H1 (cell line): ENCODE measurements around the gene PRPF39. TPM values are rescaled to one million over a fixed set of nuclear protein-coding genes. Genes with fewer than 3 reads are reported as not detected.

Experiments used
- CTCF ChIA-PET: fragments of 300-600 bp; sonication (Branson Sonifier 250); formaldehyde crosslinking; loops from one replicate; lab custom pipeline; 2021; ENCODE audit not compliant: partially characterized antibody; lab: Charles Lee
- POLR2A ChIA-PET: fragments of 300-600 bp; sonication (Branson Sonifier 250); formaldehyde crosslinking; loops from one replicate; lab custom pipeline; 2021; ENCODE audit warnings: inconsistent platforms; ENCODE audit not compliant: partially characterized antibody; lab: Charles Lee
- DNase-seq, 2 experiments: peaks; one replicate each; pipeline versions ENCODE4 v3.0.0 to v3.0.0-alpha.2; 2010 to 2022; ENCODE audit warnings: low spot score in 2 of 2, low read depth in 1 of 2, mixed read lengths in 1 of 2
- FAIRE-seq: peaks from 2 replicates; lab custom pipeline; 2011; peaks lifted over from hg19 to GRCh38; lab: Jason Lieb, UNC
- H2AFZ ChIP-seq: 2 replicates; pipeline ENCODE4 v1.8.1; 2012; ENCODE audit warnings: low read length, inconsistent platforms
- H2AK5ac ChIP-seq: 2 replicates; pipeline ENCODE4 v1.6.1; 2013; ENCODE audit warnings: low read depth, low read length
- H2BK120ac ChIP-seq: replicated peaks from 2 replicates; pipeline ENCODE3; 2013; ENCODE audit warnings: low read depth, low read length, inconsistent platforms
- H2BK12ac ChIP-seq: 2 replicates; pipeline ENCODE4 v1.6.1; 2013; ENCODE audit warnings: low read depth, low read length
- H2BK15ac ChIP-seq: 2 replicates; pipeline ENCODE4 v1.6.1; 2013; ENCODE audit warnings: low read length
- H2BK20ac ChIP-seq: 2 replicates; pipeline ENCODE4 v1.6.1; 2013; ENCODE audit warnings: low read length
- H2BK5ac ChIP-seq: 2 replicates; pipeline ENCODE4 v1.6.1; 2013; ENCODE audit warnings: low read depth, low read length
- H3K14ac ChIP-seq: 2 replicates; pipeline ENCODE4 v1.6.1; 2013; ENCODE audit warnings: inconsistent platforms; ENCODE audit not compliant: insufficient read length
- H3K18ac ChIP-seq: 2 replicates; pipeline ENCODE4 v1.6.1; 2013; ENCODE audit warnings: low read length; ENCODE audit errors: extremely low read depth
- H3K23ac ChIP-seq: 2 replicates; pipeline ENCODE4 v1.6.1; 2013; ENCODE audit warnings: inconsistent platforms; ENCODE audit not compliant: insufficient read length
- H3K23me2 ChIP-seq: 2 replicates; pipeline ENCODE4 v1.6.1; 2013; ENCODE audit warnings: low read depth, low read length
- H3K27ac ChIP-seq: 2 replicates; pipeline ENCODE4 v1.6.1; 2011; ENCODE audit warnings: low read depth, low read length, inconsistent platforms
- H3K27me3 ChIP-seq, 4 experiments: replicated peaks in 1 of 4; 1 replicate in 1 of 4; 2 replicates in 3 of 4; pipeline versions ENCODE4 v1.6.1 to v1.8.1; 2011 to 2013; ENCODE audit warnings: low read length in 3 of 4, mild to moderate bottlenecking in 3 of 4, inconsistent platforms in 2 of 4, mixed read lengths in 2 of 4, moderate library complexity in 1 of 4; ENCODE audit not compliant: control insufficient read depth in 3 of 4, insufficient read depth in 3 of 4; ENCODE audit errors: extremely low read depth in 1 of 4
- H3K36me3 ChIP-seq, 4 experiments: 2 replicates each; pipeline versions ENCODE4 v1.6.1 to v1.8.1; 2011 to 2013; ENCODE audit warnings: mild to moderate bottlenecking in 4 of 4, low read length in 3 of 4, moderate library complexity in 2 of 4, control low read depth in 1 of 4, inconsistent platforms in 1 of 4; ENCODE audit not compliant: insufficient read depth in 4 of 4, control insufficient read depth in 2 of 4
- H3K4ac ChIP-seq: replicated peaks from 2 replicates; pipeline ENCODE3; 2013; ENCODE audit warnings: low read length, low read depth, mixed read lengths, inconsistent platforms; ENCODE audit not compliant: insufficient read length
- H3K4me1 ChIP-seq, 4 experiments: replicated peaks in 1 of 4; 1 replicate in 1 of 4; 2 replicates in 3 of 4; pipeline versions ENCODE4 v1.6.1 to v1.8.1; 2011 to 2013; ENCODE audit warnings: low read length in 3 of 4, inconsistent platforms in 2 of 4, mixed read lengths in 1 of 4; ENCODE audit not compliant: insufficient read depth in 4 of 4, control insufficient read depth in 3 of 4
- H3K4me2 ChIP-seq, 2 experiments: 2 replicates each; pipeline versions ENCODE4 v1.6.1 to v1.8.1; 2011 to 2013; ENCODE audit warnings: low read depth in 2 of 2, low read length in 2 of 2, control low read depth in 1 of 2, inconsistent platforms in 1 of 2, mild to moderate bottlenecking in 1 of 2; ENCODE audit not compliant: insufficient read depth in 1 of 2
- H3K4me3 ChIP-seq, 4 experiments: fragments of 200-600, 300-600 bp in 1 of 4; sonication (generic), shearing (Covaris generic), sonication (Bioruptor Twin) in 1 of 4; 2 replicates each; pipeline versions ENCODE4 v1.5.1 to v1.8.1; 2011 to 2016; ENCODE audit warnings: low read length in 4 of 4, low read depth in 3 of 4, control low read depth in 2 of 4, inconsistent platforms in 2 of 4, mild to moderate bottlenecking in 2 of 4, mixed read lengths in 1 of 4, moderate library complexity in 1 of 4; ENCODE audit not compliant: insufficient read depth in 2 of 4; ENCODE audit errors: extremely low read depth in 1 of 4
- H3K56ac ChIP-seq: replicated peaks from 2 replicates; pipeline ENCODE3; 2013; ENCODE audit warnings: low read depth, mild to moderate bottlenecking, mixed read lengths, low read length, inconsistent platforms; ENCODE audit not compliant: insufficient read length
- H3K79me1 ChIP-seq: 2 replicates; pipeline ENCODE4 v1.6.1; 2013; ENCODE audit warnings: low read depth, low read length, control low read depth
- H3K79me2 ChIP-seq, 2 experiments: 2 replicates each; pipeline versions ENCODE4 v1.6.1 to v1.8.1; 2012 to 2013; ENCODE audit warnings: low read length in 2 of 2, mild to moderate bottlenecking in 2 of 2, inconsistent platforms in 1 of 2; ENCODE audit not compliant: insufficient read depth in 2 of 2, control insufficient read depth in 1 of 2
- H3K9ac ChIP-seq, 4 experiments: replicated peaks in 1 of 4; 1 replicate in 1 of 4; 2 replicates in 3 of 4; pipeline versions ENCODE4 v1.6.1 to v1.8.1; 2011 to 2013; ENCODE audit warnings: low read depth in 3 of 4, low read length in 3 of 4, control low read depth in 2 of 4, mild to moderate bottlenecking in 2 of 4, moderate library complexity in 2 of 4, inconsistent platforms in 1 of 4; ENCODE audit errors: extremely low read depth in 1 of 4
- H3K9me3 ChIP-seq, 2 experiments: 2 replicates each; pipeline versions ENCODE4 v1.6.1 to v1.8.1; 2012 to 2013; ENCODE audit warnings: mild to moderate bottlenecking in 2 of 2, moderate library complexity in 2 of 2, control low read depth in 1 of 2, inconsistent platforms in 1 of 2, low read depth in 1 of 2, low read length in 1 of 2, mixed read lengths in 1 of 2; ENCODE audit not compliant: insufficient read depth in 2 of 2
- H4K20me1 ChIP-seq, 2 experiments: replicated peaks in 1 of 2; 2 replicates each; pipeline versions ENCODE3 to v1.8.1; 2011 to 2013; ENCODE audit warnings: inconsistent platforms in 2 of 2, low read length in 2 of 2, mild to moderate bottlenecking in 1 of 2; ENCODE audit not compliant: insufficient read depth in 2 of 2, control insufficient read depth in 1 of 2
- H4K5ac ChIP-seq: 2 replicates; pipeline ENCODE4 v1.6.1; 2013; ENCODE audit warnings: low read length, low read depth, mixed read lengths, inconsistent platforms; ENCODE audit not compliant: insufficient read length
- H4K8ac ChIP-seq: 2 replicates; pipeline ENCODE4 v1.8.0; 2013; ENCODE audit warnings: mild to moderate bottlenecking, moderate library complexity, low read length, inconsistent platforms; ENCODE audit not compliant: insufficient read depth; ENCODE audit errors: extremely low read depth
- H4K91ac ChIP-seq: replicated peaks from 2 replicates; pipeline ENCODE3; 2013; ENCODE audit warnings: low read length, mixed read lengths, inconsistent platforms; ENCODE audit not compliant: insufficient read length
- ASH2L ChIP-seq: fragments of 200-600, 300-600 bp; sonication (generic); IDR thresholded peaks from one replicate; pipeline ENCODE4 v1.7.1; 2017; ENCODE audit warnings: low read length
- BACH1 ChIP-seq: IDR thresholded peaks from 2 replicates; pipeline ENCODE4 v1.6.1; 2012; ENCODE audit warnings: low read length, improper control_type of control experiment
- CBX8 ChIP-seq: fragments of 300-800, 300-1000 bp; sonication (generic); IDR thresholded peaks from 2 replicates; pipeline ENCODE4 v1.7.1; 2016; ENCODE audit warnings: low read depth, low read length, borderline replicate concordance
- CTBP2 ChIP-seq: IDR thresholded peaks from 2 replicates; pipeline ENCODE4 v1.7.0; 2011; ENCODE audit warnings: borderline replicate concordance, mild to moderate bottlenecking, moderate library complexity, mixed read lengths, low read length; ENCODE audit not compliant: insufficient read depth, insufficient read length
- CTCF ChIP-seq, 3 experiments: IDR thresholded peaks; 1 replicate in 2 of 3; 2 replicates in 1 of 3; pipeline versions ENCODE4 v1.5.1 to v1.6.1; 2011; ENCODE audit warnings: low read length in 3 of 3, mild to moderate bottlenecking in 3 of 3, inconsistent platforms in 2 of 3, low read depth in 1 of 3, moderate library complexity in 1 of 3; ENCODE audit not compliant: insufficient read depth in 1 of 3; ENCODE audit errors: control extremely low read depth in 1 of 3
- E2F6 ChIP-seq: IDR thresholded peaks from 2 replicates; pipeline ENCODE4 v1.6.1; 2012; ENCODE audit warnings: inconsistent platforms
- EZH2 ChIP-seq: fragments of 200-600 bp; sonication (generic); IDR thresholded peaks from 2 replicates; pipeline ENCODE4 v1.7.1; 2012; ENCODE audit warnings: low read depth, mild to moderate bottlenecking, moderate library complexity, low read length, inconsistent platforms; ENCODE audit not compliant: severe bottlenecking
- HDAC6 ChIP-seq: IDR thresholded peaks from one replicate; pipeline ENCODE4 v1.7.1; 2012; ENCODE audit warnings: low read depth, mild to moderate bottlenecking, inconsistent platforms, low read length, moderate library complexity
- JUN ChIP-seq: IDR thresholded peaks from 2 replicates; pipeline ENCODE4 v1.6.1; 2011; ENCODE audit warnings: low read depth, mild to moderate bottlenecking, improper control_type of control experiment, low read length
- TBP ChIP-seq: IDR thresholded peaks from 2 replicates; pipeline ENCODE4 v1.6.1; 2011; ENCODE audit warnings: low read depth, low read length, improper control_type of control experiment
- YY1 ChIP-seq: IDR thresholded peaks from 2 replicates; pipeline ENCODE4 v1.6.1; 2011; ENCODE audit warnings: low read depth, mild to moderate bottlenecking, low read length
- WGBS, 2 experiments: shearing (Covaris generic) in 1 of 2; methylation state at CpG; one replicate each; pipeline versions ENCODE4 v1.1.6 to v1.1.7; 2013 to 2015; ENCODE audit warnings: low lambda C conversion rate in 2 of 2, mixed read lengths in 2 of 2, inconsistent platforms in 1 of 2, low coverage in 1 of 2, missing lambda C conversion rate in 1 of 2; ENCODE audit not compliant: insufficient replicate concordance in 2 of 2, insufficient coverage in 1 of 2, insufficient read length in 1 of 2; ENCODE audit errors: extremely low coverage in 1 of 2, missing lambda C conversion rate in 1 of 2; 5-methylcytosine and 5-hydroxymethylcytosine counted together
- polyA plus RNA-seq, 7 experiments: library from polyadenylated mRNA; depleted of rRNA in 3 of 7; stranded (reverse) in 5 of 7; unstranded in 2 of 7; fragments of >200 nt in 5 of 7; fragments of 200-250 nt in 2 of 7; gene quantifications; 1 replicate in 5 of 7; 2 replicates in 1 of 7; 4 replicates in 1 of 7; pipeline versions ENCODE4 v1.2.1 to v1.2.3, GENCODE V29; 2011 to 2013; ENCODE audit warnings: missing spikeins in 2 of 7, mixed read lengths in 2 of 7
- total RNA-seq: library from RNA; stranded (reverse); fragmentation: NEBNext Ultra II Directional; extraction: Animal tissue kit (Norgen Biotek cat#: 25700); gene quantifications from 2 replicates; pipeline ENCODE4 v1.2.1, GENCODE V29; 2021

Gene PRPF39
- total and polyA plus RNA-seq, 2 of the 8 experiments (the other 6 are each of a cell fraction or from before 2014, with no cell fraction given) = 22.4 to 43.3 TPM

- Histone ChIP-seq H3K79me2 (no peaks in the 10 kb centered on the region), H3K4me1 (no peaks in the 10 kb centered on the region), H2BK20ac (no peak overlapping the region), H3K79me1 (no peaks in the 10 kb centered on the region), H3K23me2 (no peaks in the 10 kb centered on the region), H3K14ac (no peak overlapping the region), H3K56ac (no peak overlapping the region), H4K8ac (no peak overlapping the region), H2AFZ (no peak overlapping the region), H2BK15ac (no peak overlapping the region), H3K18ac (no peak overlapping the region), H3K4me2 (no peak overlapping the region), H3K9me3 (no peaks in the 10 kb centered on the region), H2AK5ac (no peak overlapping the region), H4K91ac (no peak overlapping the region), H3K23ac (no peak overlapping the region), H3K4me3 (no peak overlapping the region), H4K20me1 (peaks cover 0 to 2% of the 10 kb centered on the region in 2 experiments), H4K5ac (no peak overlapping the region), H3K36me3 (peaks cover 12 to 91% (median 57%) of the 10 kb centered on the region in 4 experiments), H2BK5ac (no peak overlapping the region), H3K27me3 (no peaks in the 10 kb centered on the region), H3K27ac (no peak overlapping the region), H2BK120ac (no peak overlapping the region), H2BK12ac (no peak overlapping the region), H3K9ac (no peak overlapping the region), H3K4ac (no peak overlapping the region)
- 82% methylated on average over 1 of the region's 1 CpG; no CpG with 5 or more reads in 1 of the 2 experiments for WGBS, 2 experiments
- POLR2A ChIA-PET = no interaction called here
- FAIRE-seq = no peak
- no peak for DNase-seq
- CTCF ChIA-PET = no interaction called here
- TF ChIP-seq EZH2 = no peak
- TF ChIP-seq BACH1 = no peak
- TF ChIP-seq YY1 = no peak
- no peak for TF ChIP-seq TBP
- no peak for TF ChIP-seq CBX8
- TF ChIP-seq CTCF (IDR thresholded peaks at IDR 0.05; ENCODE audit: control extremely low read depth in 1 of 3, insufficient read depth in 1 of 3, low read depth in 1 of 3, low read length in 3 of 3) = no peak
- TF ChIP-seq CTBP2 = no peak
- no peak for TF ChIP-seq HDAC6
- TF ChIP-seq E2F6 = no peak
- TF ChIP-seq ASH2L = no peak
- no peak for TF ChIP-seq JUN
These were observed 36.2 kb downstream of the PRPF39 start for GRCh38 chr14:45120096-45120495.
